GM23338 (cell line): ENCODE results near the gene KLK4. TPM values are rescaled to one million over a fixed set of nuclear protein-coding genes. Genes with fewer than 3 reads are reported as not detected.

Source experiments
- ATAC-seq: fragments of 200-7000 bp; cut with Tn5 transposase; 3 replicates; pipeline ENCODE4 v1.9.1; 2020
- DNase-seq: peaks from one replicate; pipeline ENCODE4 v3.0.0-alpha.2; 2015; ENCODE audit warnings: low spot score
- H2AFZ ChIP-seq: fragments of 200-600 bp; sonication (generic); 2 replicates; pipeline ENCODE4 v1.8.0; 2016; ENCODE audit warnings: antibody characterized with exemption, mild to moderate bottlenecking, moderate library complexity
- H3F3A ChIP-seq: fragments of 200-600 bp; sonication (generic); replicated peaks from 2 replicates; pipeline ENCODE4 v1.8.0; 2017; ENCODE audit warnings: antibody characterized with exemption, mixed run types, low read depth
- H3K27ac ChIP-seq: fragments of 200-600 bp; sonication (generic); 2 replicates; pipeline ENCODE4 v1.6.1; 2016; ENCODE audit warnings: low read depth
- H3K27me3 ChIP-seq: fragments of 200-600 bp; sonication (generic); 2 replicates; pipeline ENCODE4 v1.8.0; 2016; ENCODE audit warnings: mild to moderate bottlenecking, mixed run types, moderate library complexity; ENCODE audit not compliant: insufficient read depth
- H3K36me3 ChIP-seq: fragments of 200-600 bp; sonication (generic); 2 replicates; pipeline ENCODE4 v1.8.0; 2016; ENCODE audit warnings: mild to moderate bottlenecking; ENCODE audit not compliant: insufficient read depth
- H3K4me1 ChIP-seq: fragments of 200-600 bp; sonication (generic); 2 replicates; pipeline ENCODE4 v1.8.0; 2016; ENCODE audit warnings: mild to moderate bottlenecking, moderate library complexity; ENCODE audit not compliant: insufficient read depth
- H3K4me2 ChIP-seq: fragments of 200-600 bp; sonication (generic); 2 replicates; pipeline ENCODE4 v1.7.1; 2017; ENCODE audit warnings: mixed run types
- H3K4me3 ChIP-seq: fragments of 200-600 bp; sonication (generic); 2 replicates; pipeline ENCODE4 v1.6.1; 2016; ENCODE audit warnings: mixed run types
- H3K79me2 ChIP-seq: fragments of 200-600 bp; sonication (generic); replicated peaks from 2 replicates; pipeline ENCODE4 v1.8.0; 2017; ENCODE audit warnings: mild to moderate bottlenecking; ENCODE audit not compliant: insufficient read depth
- H3K9me2 ChIP-seq: fragments of 200-600 bp; sonication (generic); 2 replicates; pipeline ENCODE4 v1.8.0; 2017; ENCODE audit not compliant: insufficient read depth
- H4K20me1 ChIP-seq: fragments of 200-600 bp; sonication (generic); replicated peaks from 2 replicates; pipeline ENCODE4 v1.8.0; 2017; ENCODE audit warnings: mild to moderate bottlenecking; ENCODE audit not compliant: insufficient read depth
- H3K27ac Mint-ChIP-seq: 2 replicates; pipeline ENCODE4 v1.8.0; 2020; ENCODE audit warnings: inconsistent platforms, mild to moderate bottlenecking, moderate library complexity, mixed read lengths
- H3K27me3 Mint-ChIP-seq: 3 replicates; pipeline ENCODE4 v1.8.0; 2022; ENCODE audit warnings: low read depth, mild to moderate bottlenecking, moderate library complexity, mixed read lengths, inconsistent platforms; ENCODE audit not compliant: insufficient read depth, poor library complexity
- H3K36me3 Mint-ChIP-seq: 3 replicates; pipeline ENCODE4 v1.8.0; 2021; ENCODE audit warnings: low read depth, mild to moderate bottlenecking, inconsistent platforms, moderate library complexity, mixed read lengths
- H3K4me1 Mint-ChIP-seq: 3 replicates; pipeline ENCODE4 v1.8.0; 2020; ENCODE audit warnings: mild to moderate bottlenecking, inconsistent platforms, mixed read lengths
- H3K4me3 Mint-ChIP-seq: 3 replicates; pipeline ENCODE4 v1.8.0; 2021; ENCODE audit warnings: moderate library complexity, mild to moderate bottlenecking, inconsistent platforms, mixed read lengths
- H3K9me3 Mint-ChIP-seq: 3 replicates; pipeline ENCODE4 v1.8.0; 2020; ENCODE audit warnings: moderate library complexity, mild to moderate bottlenecking, inconsistent platforms, mixed read lengths
- CREB1 ChIP-seq: fragments of 250-450 bp; sonication (Bioruptor Pico); IDR thresholded peaks from 2 replicates; pipeline ENCODE4 v1.5.0; 2020; ENCODE audit warnings: low read depth, mild to moderate bottlenecking, moderate library complexity
- CTCF ChIP-seq, 2 experiments: fragments of 200-600 bp in 1 of 2; sonication (generic) in 1 of 2; conservative IDR thresholded peaks; 2 replicates each; pipeline versions ENCODE4 v1.5.1 to v1.6.1; 2016 to 2017; ENCODE audit warnings: antibody characterized with exemption in 2 of 2, low read depth in 2 of 2, mild to moderate bottlenecking in 2 of 2, moderate library complexity in 1 of 2
- ETS1 ChIP-seq: IDR thresholded peaks from 2 replicates; pipeline ENCODE4 v1.6.1; 2016; ENCODE audit warnings: antibody characterized with exemption
- EZH2 ChIP-seq: fragments of 200-600 bp; sonication (generic); IDR thresholded peaks from one replicate; pipeline ENCODE4 v1.8.0; 2017; ENCODE audit warnings: antibody characterized with exemption, mild to moderate bottlenecking, low read depth; ENCODE audit not compliant: unreplicated experiment
- EZH2phosphoT487 ChIP-seq: fragments of 200-600 bp; sonication (generic); IDR thresholded peaks from one replicate; pipeline ENCODE4 v1.8.1; 2018; ENCODE audit warnings: antibody characterized with exemption; ENCODE audit not compliant: unreplicated experiment
- JUNB ChIP-seq: IDR thresholded peaks from one replicate; pipeline ENCODE4 v1.6.1; 2016; ENCODE audit warnings: antibody characterized with exemption; ENCODE audit not compliant: unreplicated experiment
- NANOG ChIP-seq: IDR thresholded peaks from 2 replicates; pipeline ENCODE4 v1.6.1; 2016; ENCODE audit warnings: antibody characterized with exemption, borderline replicate concordance
- POLR2AphosphoS5 ChIP-seq: IDR thresholded peaks from 2 replicates; pipeline ENCODE4 v1.6.1; 2016; ENCODE audit warnings: antibody characterized with exemption, low read depth
- REST ChIP-seq: IDR thresholded peaks from one replicate; pipeline ENCODE4 v1.6.1; 2018; ENCODE audit warnings: antibody characterized with exemption; ENCODE audit not compliant: unreplicated experiment
- STAT1 ChIP-seq: IDR thresholded peaks from one replicate; pipeline ENCODE4 v1.6.1; 2016; ENCODE audit warnings: antibody characterized with exemption; ENCODE audit not compliant: unreplicated experiment
- ZNF114 ChIP-seq: fragments of 250-450 bp; sonication (Bioruptor Pico); IDR thresholded peaks from 2 replicates; pipeline ENCODE4 v1.5.0; 2020; ENCODE audit warnings: mild to moderate bottlenecking, moderate library complexity
- ZNF331 ChIP-seq: fragments of 250-450 bp; sonication (Bioruptor Pico); IDR thresholded peaks from 2 replicates; pipeline ENCODE4 v1.5.0; 2020; ENCODE audit warnings: low read depth, mild to moderate bottlenecking, moderate library complexity
- ZNF462 ChIP-seq: fragments of 250-450 bp; sonication (Bioruptor Pico); IDR thresholded peaks from 2 replicates; pipeline ENCODE4 v1.5.0; 2020; ENCODE audit warnings: mild to moderate bottlenecking, moderate library complexity
- polyA plus RNA-seq: library from polyadenylated mRNA; unstranded; fragments of >200 nt; fragmentation: Nextera tagmentation; extraction: Ambion mirVana; gene quantifications from 2 replicates; pipeline ENCODE4 v1.2.1, GENCODE V29; 2016
- total RNA-seq: library from RNA; depleted of rRNA; stranded (reverse); fragments of >200 nt; shearing (Covaris generic); gene quantifications from 2 replicates; pipeline ENCODE4 v1.2.3, GENCODE V29; 2014

Gene KLK4
- total and polyA plus RNA-seq, 2 experiments from 2014 or later, result 0.76 to 1.8 TPM

- TF ChIP-seq STAT1, result no peak
Observed at GRCh38 chr19:50861010-50861409, 50.2 kb downstream of the KLK4 start (continued).

GRCh38 chr19:50859849-50860248 lies 51.3 kb downstream of the KLK4 start:
- H3K27me3 ChIP-seq, result no peaks in the 10 kb centered on the region
- no peak overlapping the region for H3K4me2 ChIP-seq
- H3K27ac ChIP-seq, result no peak overlapping the region
- Mint-ChIP-seq H3K27me3 (peaks cover 13% of the 10 kb centered on the region), H3K36me3 (peaks cover 32% of the 10 kb centered on the region), H3K4me3 (no peak overlapping the region; the same call in 2 of the 3 replicates), H3K9me3 (peaks cover 89% of the 10 kb centered on the region), H3K27ac (no peak overlapping the region), H3K4me1 (no peaks in the 10 kb centered on the region; the same call in 2 of the 3 replicates)
- H3F3A ChIP-seq, result no peaks in the 10 kb centered on the region
- TF ChIP-seq CTCF (conservative IDR thresholded peaks at IDR 0.05; ENCODE audit: low read depth in 2 of 2) (no peak), EZH2phosphoT487 (no peak), NANOG (no peak), CREB1 (no peak), REST (no peak), ETS1 (no peak), EZH2 (no peak), ZNF331 (CRISPR knock-in tag) (no peak), POLR2AphosphoS5 (no peak), STAT1 (no peak), JUNB (no peak), ZNF114 (CRISPR knock-in tag) (no peak), ZNF462 (no peak)
- H2AFZ ChIP-seq, result no peak overlapping the region
- no peaks in the 10 kb centered on the region for H4K20me1 ChIP-seq
- peaks cover 12% of the 10 kb centered on the region for H3K4me1 ChIP-seq
- H3K36me3 ChIP-seq, result no peaks in the 10 kb centered on the region
- ATAC-seq (no peak), DNase-seq (no peak)
- no peaks in the 10 kb centered on the region for H3K9me2 ChIP-seq
- H3K79me2 ChIP-seq, result no peaks in the 10 kb centered on the region
- H3K4me3 ChIP-seq, result no peak overlapping the region
